Neural progenitor cell (in vitro differentiated cells): ENCODE measurements around the gene SLMAP. TPM values are rescaled to one million over a fixed set of nuclear protein-coding genes. Genes with fewer than 3 reads are reported as not detected.
A peak's percentile ranks its signal among the peaks of the same experiment; 100 is the strongest.

ENCODE experiments used
- DNase-seq: peaks from one replicate; pipeline ENCODE4 v3.0.0-alpha.2; 2016; ENCODE audit warnings: low spot score
- H2AFZ ChIP-seq: fragments of 200-600 bp; sonication (generic); replicated peaks from 2 replicates; pipeline ENCODE4 v1.6.1; 2016; ENCODE audit warnings: antibody characterized with exemption
- H3F3A ChIP-seq: fragments of 200-600 bp; sonication (generic); 2 replicates; pipeline ENCODE4 v1.6.1; 2016; ENCODE audit warnings: antibody characterized with exemption, low read depth
- H3K27ac ChIP-seq: fragments of 200-600 bp; sonication (generic); 2 replicates; pipeline ENCODE4 v1.5.1; 2016; ENCODE audit warnings: mild to moderate bottlenecking
- H3K27me3 ChIP-seq: fragments of 200-600 bp; sonication (generic); 2 replicates; pipeline ENCODE4 v1.6.1; 2016; ENCODE audit warnings: mild to moderate bottlenecking, moderate library complexity
- H3K36me3 ChIP-seq: fragments of 200-600 bp; sonication (generic); 2 replicates; pipeline ENCODE4 v1.5.1; 2016
- H3K4me1 ChIP-seq: fragments of 200-600 bp; sonication (generic); 2 replicates; pipeline ENCODE4 v1.6.1; 2016; ENCODE audit warnings: mixed run types
- H3K4me2 ChIP-seq: fragments of 200-600 bp; sonication (generic); 2 replicates; pipeline ENCODE4 v1.6.1; 2016
- H3K4me3 ChIP-seq: fragments of 200-600 bp; sonication (generic); 2 replicates; pipeline ENCODE4 v1.5.1; 2016
- H3K79me2 ChIP-seq: fragments of 200-600 bp; sonication (generic); 2 replicates; pipeline ENCODE4 v1.6.1; 2016; ENCODE audit warnings: low read depth
- H3K9ac ChIP-seq: fragments of 200-600 bp; sonication (generic); 2 replicates; pipeline ENCODE4 v1.6.1; 2016
- H3K9me3 ChIP-seq: fragments of 200-600 bp; sonication (generic); 2 replicates; pipeline ENCODE4 v1.5.1; 2016; ENCODE audit warnings: low read depth
- H4K20me1 ChIP-seq: fragments of 200-600 bp; sonication (generic); 2 replicates; pipeline ENCODE4 v1.6.1; 2016; ENCODE audit warnings: low read depth
- H3K27ac Mint-ChIP-seq: 3 replicates; pipeline ENCODE4 v1.8.0; 2021; ENCODE audit warnings: mixed read lengths
- H3K27me3 Mint-ChIP-seq: 2 replicates; pipeline ENCODE4 v1.8.0; 2022; ENCODE audit warnings: low read depth, mild to moderate bottlenecking, inconsistent platforms, moderate library complexity, mixed read lengths; ENCODE audit not compliant: insufficient read depth
- H3K36me3 Mint-ChIP-seq: 3 replicates; pipeline ENCODE4 v1.8.0; 2021; ENCODE audit warnings: mixed read lengths
- H3K4me1 Mint-ChIP-seq: 3 replicates; pipeline ENCODE4 v1.8.0; 2021; ENCODE audit warnings: mixed read lengths
- H3K4me3 Mint-ChIP-seq: 3 replicates; pipeline ENCODE4 v1.8.0; 2021; ENCODE audit warnings: mild to moderate bottlenecking, moderate library complexity, mixed read lengths
- H3K9me3 Mint-ChIP-seq: 3 replicates; pipeline ENCODE4 v1.8.0; 2020; ENCODE audit warnings: mixed read lengths
- EZH2 ChIP-seq: fragments of 200-600 bp; sonication (generic); IDR thresholded peaks from 2 replicates; pipeline ENCODE4 v1.6.1; 2017; ENCODE audit warnings: antibody characterized with exemption, mild to moderate bottlenecking, moderate library complexity
- EZH2phosphoT487 ChIP-seq: fragments of 200-600 bp; sonication (generic); IDR thresholded peaks from 2 replicates; pipeline ENCODE4 v1.6.1; 2017; ENCODE audit warnings: antibody characterized with exemption
- total RNA-seq: library from RNA; depleted of rRNA; stranded (reverse); fragments of >200 nt; gene quantifications from 2 replicates; pipeline ENCODE4 v1.2.3, GENCODE V29; 2015; ENCODE audit warnings: low replicate concordance
- TF ChIP-seq, protein P1 (sequence below): fragments of 200-600 bp; sonication (generic); IDR thresholded peaks from 2 replicates; pipeline ENCODE4 v1.5.1; 2017; ENCODE audit warnings: antibody characterized with exemption, mild to moderate bottlenecking

The SLMAP gene
- total RNA-seq, 1 donor from 2014 or later: 59.4 TPM

DNA sequence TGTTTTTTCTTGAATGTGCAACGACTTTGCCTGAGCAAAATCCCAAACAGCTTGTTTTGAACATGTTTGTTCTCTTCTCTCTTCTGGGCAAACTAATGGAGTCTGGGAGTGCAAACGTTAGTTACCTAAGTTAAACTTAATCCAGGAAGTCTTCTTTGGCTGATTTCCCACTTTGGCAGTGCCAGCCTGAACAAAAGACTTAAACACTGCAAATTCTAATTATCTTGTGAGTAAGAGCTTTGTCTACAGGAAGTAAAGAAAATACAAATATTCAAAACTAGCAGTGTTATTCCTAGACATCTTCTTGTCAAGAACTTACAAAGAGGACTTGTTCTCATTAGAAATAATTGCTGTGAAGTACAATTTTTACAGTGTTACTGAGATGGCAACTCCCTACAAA, 46.5 kb upstream of the SLMAP start:
- Histone ChIP-seq H3K9me3 (no peaks in the 10 kb centered on the region), H3K4me3 (no peak overlapping the region), H3K79me2 (no peaks in the 10 kb centered on the region), H2AFZ (peak overlapping the region; percentile 50), H4K20me1 (no peaks in the 10 kb centered on the region), H3K27me3 (no peaks in the 10 kb centered on the region), H3K4me1 (no peaks in the 10 kb centered on the region), H3K9ac (no peak overlapping the region), H3K4me2 (no peak overlapping the region), H3F3A (no peaks in the 10 kb centered on the region), H3K36me3 (no peaks in the 10 kb centered on the region), H3K27ac (no peak overlapping the region)
- Mint-ChIP-seq H3K4me1 (no peaks in the 10 kb centered on the region), H3K9me3 (no peaks in the 10 kb centered on the region), H3K36me3 (no peaks in the 10 kb centered on the region), H3K4me3 (no peak overlapping the region), H3K27me3 (peaks cover 2% of the 10 kb centered on the region), H3K27ac (no peak overlapping the region)
- TF ChIP-seq EZH2 (no peak), EZH2phosphoT487 (no peak)
- TF ChIP-seq, protein P1, sequence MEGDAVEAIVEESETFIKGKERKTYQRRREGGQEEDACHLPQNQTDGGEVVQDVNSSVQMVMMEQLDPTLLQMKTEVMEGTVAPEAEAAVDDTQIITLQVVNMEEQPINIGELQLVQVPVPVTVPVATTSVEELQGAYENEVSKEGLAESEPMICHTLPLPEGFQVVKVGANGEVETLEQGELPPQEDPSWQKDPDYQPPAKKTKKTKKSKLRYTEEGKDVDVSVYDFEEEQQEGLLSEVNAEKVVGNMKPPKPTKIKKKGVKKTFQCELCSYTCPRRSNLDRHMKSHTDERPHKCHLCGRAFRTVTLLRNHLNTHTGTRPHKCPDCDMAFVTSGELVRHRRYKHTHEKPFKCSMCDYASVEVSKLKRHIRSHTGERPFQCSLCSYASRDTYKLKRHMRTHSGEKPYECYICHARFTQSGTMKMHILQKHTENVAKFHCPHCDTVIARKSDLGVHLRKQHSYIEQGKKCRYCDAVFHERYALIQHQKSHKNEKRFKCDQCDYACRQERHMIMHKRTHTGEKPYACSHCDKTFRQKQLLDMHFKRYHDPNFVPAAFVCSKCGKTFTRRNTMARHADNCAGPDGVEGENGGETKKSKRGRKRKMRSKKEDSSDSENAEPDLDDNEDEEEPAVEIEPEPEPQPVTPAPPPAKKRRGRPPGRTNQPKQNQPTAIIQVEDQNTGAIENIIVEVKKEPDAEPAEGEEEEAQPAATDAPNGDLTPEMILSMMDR: no peak
- DNase-seq: no peak

DNA sequence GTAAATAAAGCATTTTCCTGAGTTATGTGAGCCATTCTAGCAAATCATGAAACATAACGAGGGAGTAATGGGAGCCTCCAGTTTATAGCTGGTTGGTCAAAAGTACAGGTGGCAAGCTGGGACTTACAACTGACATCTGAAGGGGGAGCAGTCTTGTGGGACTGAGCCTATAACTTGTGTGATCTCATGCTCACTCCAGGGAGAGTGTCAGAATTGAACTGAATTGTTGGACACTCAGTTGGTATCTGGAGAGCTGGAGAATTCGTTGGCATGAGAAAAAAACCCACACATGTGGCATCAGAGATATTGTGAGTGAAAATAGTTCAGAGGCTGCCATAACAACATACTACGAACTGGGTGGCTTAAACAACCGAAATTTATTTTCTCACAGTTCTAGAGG, 40.4 kb upstream of the SLMAP start:
- Histone ChIP-seq H3K9me3 (no peaks in the 10 kb centered on the region), H3K27ac (no peak overlapping the region), H3K9ac (no peak overlapping the region), H3K4me2 (no peak overlapping the region), H4K20me1 (no peaks in the 10 kb centered on the region), H3K4me3 (no peak overlapping the region), H3K79me2 (no peaks in the 10 kb centered on the region), H3K27me3 (no peaks in the 10 kb centered on the region), H2AFZ (no peak overlapping the region), H3F3A (no peaks in the 10 kb centered on the region), H3K4me1 (no peaks in the 10 kb centered on the region), H3K36me3 (no peaks in the 10 kb centered on the region)
- TF ChIP-seq, protein P1: no peak
- TF ChIP-seq EZH2: no peak
- no peak for TF ChIP-seq EZH2phosphoT487
- Mint-ChIP-seq H3K27me3 (peaks cover 2% of the 10 kb centered on the region), H3K4me1 (no peaks in the 10 kb centered on the region), H3K4me3 (no peak overlapping the region), H3K9me3 (no peaks in the 10 kb centered on the region), H3K36me3 (no peaks in the 10 kb centered on the region), H3K27ac (no peak overlapping the region)
- no peak for DNase-seq

DNA sequence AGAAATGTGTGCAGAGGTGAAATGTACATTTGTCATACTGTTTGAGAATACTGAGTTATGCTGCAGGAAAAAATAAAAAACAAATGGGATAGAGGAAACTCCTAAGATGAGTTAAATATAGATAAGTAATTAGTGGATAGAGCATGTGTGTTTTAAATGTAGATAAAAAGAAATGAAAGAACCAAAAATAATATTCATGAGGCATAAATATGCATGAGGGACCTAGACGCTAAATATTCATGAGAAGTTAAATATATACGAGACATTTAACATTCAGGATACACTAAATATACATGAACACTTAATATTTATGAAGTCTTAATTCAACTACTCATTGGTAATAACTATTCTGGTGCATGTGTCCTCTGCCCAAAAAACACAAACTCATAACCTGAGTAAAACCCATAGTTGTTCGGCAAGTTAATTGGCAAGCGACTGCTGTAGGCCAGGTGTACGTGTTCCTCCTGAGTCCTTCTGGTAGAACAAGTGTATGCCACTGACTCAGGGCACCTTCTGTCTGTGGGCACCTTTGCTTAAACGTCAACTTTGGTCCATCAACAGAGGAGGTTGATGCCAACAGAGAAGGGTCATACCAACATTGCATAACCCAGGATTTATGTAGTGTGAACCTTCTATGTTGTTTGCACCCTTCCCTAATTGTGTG, 38.8 kb upstream of the SLMAP start:
- no peaks in the 10 kb centered on the region for H3F3A ChIP-seq
- TF ChIP-seq, protein P1: no peak
- TF ChIP-seq EZH2: no peak
- TF ChIP-seq EZH2phosphoT487: no peak
- no peak overlapping the region for H3K27ac ChIP-seq
- H3K27me3 Mint-ChIP-seq: peaks cover 2% of the 10 kb centered on the region
- H3K9me3 ChIP-seq: no peaks in the 10 kb centered on the region
- H3K79me2 ChIP-seq: no peaks in the 10 kb centered on the region
- no peak overlapping the region for H3K9ac ChIP-seq
- no peaks in the 10 kb centered on the region for H4K20me1 ChIP-seq
- no peaks in the 10 kb centered on the region for H3K36me3 ChIP-seq
- no peaks in the 10 kb centered on the region for H3K9me3 Mint-ChIP-seq
- no peak for DNase-seq
- H3K4me3 Mint-ChIP-seq: no peak overlapping the region
- H3K27ac Mint-ChIP-seq: no peak overlapping the region
- no peak overlapping the region for H2AFZ ChIP-seq
- H3K4me3 ChIP-seq: no peak overlapping the region
- H3K36me3 Mint-ChIP-seq: no peaks in the 10 kb centered on the region
- H3K4me1 ChIP-seq: no peaks in the 10 kb centered on the region
- no peak overlapping the region for H3K4me2 ChIP-seq
- no peaks in the 10 kb centered on the region for H3K27me3 ChIP-seq
- no peaks in the 10 kb centered on the region for H3K4me1 Mint-ChIP-seq
